ENCODE measurements around the gene RAMAC.
"Not testable (repeated sequence)": the region's sequence is repeated elsewhere in the genome, so short reads cannot be mapped to it uniquely, and the experiment has no call there.

The RAMAC gene

GRCh38 chr15:82966671-82967071 is 19.3 kb upstream of the RAMAC start:
- DNase-seq (ENCODE audit: low read depth in 1 of 2, low spot score in 1 of 2), result no peak

- no peak for DNase-seq (ENCODE audit: low read depth in 1 of 2, low spot score in 1 of 2)
Observed at GRCh38 chr15:82968066-82968465, 17.9 kb upstream of the RAMAC start.

GRCh38 chr15:82969353-82969752 is 16.7 kb upstream of the RAMAC start:
- DNase-seq (ENCODE audit: low read depth in 1 of 2, low spot score in 1 of 2), result no peak

GRCh38 chr15:82970078-82970686 is 15.8 kb upstream of the RAMAC start:
- no peak for DNase-seq (ENCODE audit: low read depth in 1 of 2, low spot score in 1 of 2)

GRCh38 chr15:82970696-82971095 is 15.3 kb upstream of the RAMAC start:
- no peak for DNase-seq (ENCODE audit: low read depth in 1 of 2, low spot score in 1 of 2)

- no peak for DNase-seq (ENCODE audit: low read depth in 1 of 2, low spot score in 1 of 2)
Observed at GRCh38 chr15:82971218-82971984, 14.6 kb upstream of the RAMAC start.

GRCh38 chr15:82972990-82973389 is 13.0 kb upstream of the RAMAC start:
- DNase-seq (ENCODE audit: low read depth in 1 of 2, low spot score in 1 of 2), result no peak

- no peak for DNase-seq (ENCODE audit: low read depth in 1 of 2, low spot score in 1 of 2)
Observed at GRCh38 chr15:82977076-82977475, 8.9 kb upstream of the RAMAC start.

GRCh38 chr15:82978438-82978837 is 7.6 kb upstream of the RAMAC start:
- no peak for DNase-seq (ENCODE audit: low read depth in 1 of 2, low spot score in 1 of 2)

- no peak for DNase-seq (ENCODE audit: low read depth in 1 of 2, low spot score in 1 of 2)
Observed at GRCh38 chr15:82979726-82980125, 6.3 kb upstream of the RAMAC start.

GRCh38 chr15:82980981-82981380 is 5.0 kb upstream of the RAMAC start:
- DNase-seq (ENCODE audit: low read depth in 1 of 2, low spot score in 1 of 2), result no peak

GRCh38 chr15:82986442-82986780 is 401 bp downstream of the RAMAC start:
- DNase-seq (ENCODE audit: low read depth in 1 of 2, low spot score in 1 of 2), result no peak

- DNase-seq (ENCODE audit: low read depth in 1 of 2, low spot score in 1 of 2), result no peak
Observed at GRCh38 chr15:82992436-82992998, 6.5 kb downstream of the RAMAC start.

- no peak for DNase-seq (ENCODE audit: low read depth in 1 of 2, low spot score in 1 of 2)
Observed at GRCh38 chr15:82993144-82993543, 7.1 kb downstream of the RAMAC start.

GRCh38 chr15:82995076-82995475 is 9.1 kb downstream of the RAMAC start:
- no peak for DNase-seq (ENCODE audit: low read depth in 1 of 2, low spot score in 1 of 2)

GRCh38 chr15:82995938-82996337 is 9.9 kb downstream of the RAMAC start:
- no peak for DNase-seq (ENCODE audit: low read depth in 1 of 2, low spot score in 1 of 2)

- no peak for DNase-seq (ENCODE audit: low read depth in 1 of 2, low spot score in 1 of 2)
Observed at GRCh38 chr15:82999426-82999825, 13.4 kb downstream of the RAMAC start.

- DNase-seq (ENCODE audit: low read depth in 1 of 2, low spot score in 1 of 2), result peak; percentile 2 to 35
Observed at GRCh38 chr15:82999905-83000671, 14.1 kb downstream of the RAMAC start.

GRCh38 chr15:83000672-83001031 is 14.6 kb downstream of the RAMAC start:
- DNase-seq (ENCODE audit: low read depth in 1 of 2, low spot score in 1 of 2), result not testable (repeated sequence)

- peak; percentile 63 to 76 for DNase-seq (ENCODE audit: low read depth in 1 of 2, low spot score in 1 of 2)
Observed at GRCh38 chr15:83010709-83011270, 24.8 kb downstream of the RAMAC start.

GRCh38 chr15:83011271-83012075 is 25.5 kb downstream of the RAMAC start, which contains the start of gene C15orf40:
Gene C15orf40, minus strand, starts transcription at chr15:83011639. Its CDS starts 32 bp downstream, at chr15:83011607.
- peak; percentile 67 to 80 for DNase-seq (ENCODE audit: low read depth in 1 of 2, low spot score in 1 of 2)
